Measurements from ENCODE around the gene SUCO. TPM values are rescaled to one million over a fixed set of nuclear protein-coding genes. Genes with fewer than 3 reads are reported as not detected.

The SUCO gene
- total RNA-seq, 3 donors from 2014 or later = 24.6 to 29.0 (median 24.6) TPM

- ATAC-seq = no peak
- H3K36me3 ChIP-seq (ENCODE audit: low read depth) = no peaks in the 10 kb centered on the region
- no peak for DNase-seq
- H3K4me1 ChIP-seq (ENCODE audit: low read depth) = no peaks in the 10 kb centered on the region
- H3K9me3 ChIP-seq = no peaks in the 10 kb centered on the region
- intact Hi-C loops (cut with DNase I, micrococcal nuclease) = no loop called here
- no peak overlapping the region for H3K4me3 ChIP-seq
- TF ChIP-seq CTCF (IDR thresholded peaks at IDR 0.05) = no peak
These were observed 48.8 kb downstream of the SUCO start for GRCh38 chr1:172581779-172582178.

- DNase-seq = no peak
- intact Hi-C loops (cut with DNase I, micrococcal nuclease) = no loop called here
- no peak for ATAC-seq
- Histone ChIP-seq H3K36me3 (ENCODE audit: low read depth) (no peaks in the 10 kb centered on the region), H3K4me3 (no peak overlapping the region), H3K4me1 (ENCODE audit: low read depth) (no peaks in the 10 kb centered on the region), H3K9me3 (no peaks in the 10 kb centered on the region)
- TF ChIP-seq CTCF (IDR thresholded peaks at IDR 0.05) = no peak
These were observed 49.9 kb downstream of the SUCO start for GRCh38 chr1:172582889-172583288.

GRCh38 chr1:172585348-172585747 lies 52.4 kb downstream of the SUCO start:
- H3K4me3 ChIP-seq = no peak overlapping the region
- DNase-seq = no peak
- intact Hi-C loops (cut with DNase I, micrococcal nuclease) = no loop called here
- no peaks in the 10 kb centered on the region for H3K4me1 ChIP-seq (ENCODE audit: low read depth)
- no peaks in the 10 kb centered on the region for H3K36me3 ChIP-seq (ENCODE audit: low read depth)
- ATAC-seq = no peak
- no peaks in the 10 kb centered on the region for H3K9me3 ChIP-seq
- TF ChIP-seq CTCF (IDR thresholded peaks at IDR 0.05) = no peak

- no peak for ATAC-seq
- Histone ChIP-seq H3K36me3 (ENCODE audit: low read depth) (no peaks in the 10 kb centered on the region), H3K4me1 (ENCODE audit: low read depth) (no peaks in the 10 kb centered on the region), H3K9me3 (no peaks in the 10 kb centered on the region), H3K4me3 (no peak overlapping the region)
- no peak for TF ChIP-seq CTCF (IDR thresholded peaks at IDR 0.05)
- no peak for DNase-seq
- intact Hi-C loops (cut with DNase I, micrococcal nuclease) = no loop called here
These were observed 52.9 kb downstream of the SUCO start for GRCh38 chr1:172585861-172586260.

GRCh38 chr1:172588296-172589291 lies 55.6 kb downstream of the SUCO start:
- intact Hi-C loops (cut with DNase I, micrococcal nuclease) = no loop called here
- H3K9me3 ChIP-seq = no peaks in the 10 kb centered on the region
- DNase-seq (no peak), ATAC-seq (peak; percentile 43)
- TF ChIP-seq CTCF (IDR thresholded peaks at IDR 0.05) = no peak
- no peaks in the 10 kb centered on the region for H3K36me3 ChIP-seq (ENCODE audit: low read depth)
- H3K4me1 ChIP-seq (ENCODE audit: low read depth) = no peaks in the 10 kb centered on the region
- no peak overlapping the region for H3K4me3 ChIP-seq

Data from mucosa of descending colon (tissue), 3 donors.